ENCODE measurements around the gene SORCS2. TPM values are rescaled to one million over a fixed set of nuclear protein-coding genes. Genes with fewer than 3 reads are reported as not detected.
"Not testable (repeated sequence)": the region's sequence is repeated elsewhere in the genome, so short reads cannot be mapped to it uniquely, and the experiment has no call there.

Gene SORCS2
- polyA plus RNA-seq, 3 donors = 0.46 to 0.55 TPM; not detected in 1

DNA sequence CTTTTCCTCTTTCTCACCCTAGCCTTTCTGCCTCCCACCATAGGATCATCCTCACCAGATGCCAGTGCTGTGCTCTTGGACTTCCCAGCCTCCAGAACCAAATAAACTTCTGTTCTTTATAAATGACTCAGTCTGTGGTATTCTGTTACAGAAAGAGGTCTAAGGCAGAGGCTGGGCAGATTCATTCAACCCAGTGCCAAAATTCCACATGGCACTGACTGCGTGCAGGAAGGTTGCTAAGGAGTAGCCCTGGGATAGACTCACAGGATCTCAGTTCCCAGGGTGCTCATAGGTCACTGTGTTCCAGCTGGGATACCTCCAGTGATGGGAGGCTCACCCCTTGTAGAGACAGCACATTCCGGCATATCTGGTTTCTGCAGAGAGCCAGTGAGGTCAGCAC lies 22.0 kb downstream of the SORCS2 start:
- H3K27ac ChIP-seq (ENCODE audit: low read depth in 1 of 2, low read length in 2 of 2) = no peak overlapping the region
- WGBS (ENCODE audit: insufficient coverage) = 80% methylated on average over 2 of the region's 2 CpGs
- no peak overlapping the region for H3K4me2 ChIP-seq (replicated peaks; ENCODE audit: extremely low read depth, low read length, poor library complexity, severe bottlenecking)
- no peak overlapping the region for H3K9ac ChIP-seq (ENCODE audit: insufficient read depth, low read length, poor library complexity, severe bottlenecking)
- H3K4me1 ChIP-seq (ENCODE audit: control insufficient read depth in 1 of 2, insufficient read depth in 2 of 2, low read length in 2 of 2) = no peaks in the 10 kb centered on the region
- no peaks in the 10 kb centered on the region for H3K4me1 Mint-ChIP-seq
- H3K36me3 ChIP-seq (replicated peaks in 1 of 2; ENCODE audit: control insufficient read depth in 1 of 2, insufficient read depth in 2 of 2, low read length in 2 of 2) = no peaks in the 10 kb centered on the region
- intact Hi-C loops (cut with micrococcal nuclease) = no loop called here
- H2AFZ ChIP-seq (ENCODE audit: insufficient read depth, low read depth, low read length, poor library complexity, severe bottlenecking) = no peak overlapping the region
- H3K79me2 ChIP-seq (ENCODE audit: insufficient read depth, low read length) = no peaks in the 10 kb centered on the region
- no peak overlapping the region for H3K27ac Mint-ChIP-seq
- peaks cover 0 to 4% of the 10 kb centered on the region in 2 donors for H3K9me3 ChIP-seq (replicated peaks in 1 of 2; ENCODE audit: control insufficient read depth in 1 of 2, insufficient read depth in 1 of 2, low read length in 2 of 2)
- H3K36me3 Mint-ChIP-seq = no peaks in the 10 kb centered on the region
- DNase-seq = no peak
- no peaks in the 10 kb centered on the region for H4K20me1 ChIP-seq (ENCODE audit: insufficient read depth, low read length)
- H3K4me3 Mint-ChIP-seq = no peak overlapping the region
- no peak overlapping the region for H3K4me3 ChIP-seq (replicated peaks in 1 of 3; ENCODE audit: low read depth in 2 of 3, low read length in 3 of 3)
- no peaks in the 10 kb centered on the region for H3K27me3 ChIP-seq (ENCODE audit: control insufficient read depth in 2 of 2, insufficient read depth in 2 of 2, low read length in 2 of 2)
- peaks cover 0 to 12% (median 4%) of the 10 kb centered on the region in 7 donors for H3K9me3 Mint-ChIP-seq
- TF ChIP-seq, protein P1, sequence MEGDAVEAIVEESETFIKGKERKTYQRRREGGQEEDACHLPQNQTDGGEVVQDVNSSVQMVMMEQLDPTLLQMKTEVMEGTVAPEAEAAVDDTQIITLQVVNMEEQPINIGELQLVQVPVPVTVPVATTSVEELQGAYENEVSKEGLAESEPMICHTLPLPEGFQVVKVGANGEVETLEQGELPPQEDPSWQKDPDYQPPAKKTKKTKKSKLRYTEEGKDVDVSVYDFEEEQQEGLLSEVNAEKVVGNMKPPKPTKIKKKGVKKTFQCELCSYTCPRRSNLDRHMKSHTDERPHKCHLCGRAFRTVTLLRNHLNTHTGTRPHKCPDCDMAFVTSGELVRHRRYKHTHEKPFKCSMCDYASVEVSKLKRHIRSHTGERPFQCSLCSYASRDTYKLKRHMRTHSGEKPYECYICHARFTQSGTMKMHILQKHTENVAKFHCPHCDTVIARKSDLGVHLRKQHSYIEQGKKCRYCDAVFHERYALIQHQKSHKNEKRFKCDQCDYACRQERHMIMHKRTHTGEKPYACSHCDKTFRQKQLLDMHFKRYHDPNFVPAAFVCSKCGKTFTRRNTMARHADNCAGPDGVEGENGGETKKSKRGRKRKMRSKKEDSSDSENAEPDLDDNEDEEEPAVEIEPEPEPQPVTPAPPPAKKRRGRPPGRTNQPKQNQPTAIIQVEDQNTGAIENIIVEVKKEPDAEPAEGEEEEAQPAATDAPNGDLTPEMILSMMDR (IDR thresholded peaks at IDR 0.05) = no peak
- H3K27me3 Mint-ChIP-seq (ENCODE audit: low read depth in 3 of 3) = peaks cover 2 to 6% (median 5%) of the 10 kb centered on the region in 3 donors

DNA sequence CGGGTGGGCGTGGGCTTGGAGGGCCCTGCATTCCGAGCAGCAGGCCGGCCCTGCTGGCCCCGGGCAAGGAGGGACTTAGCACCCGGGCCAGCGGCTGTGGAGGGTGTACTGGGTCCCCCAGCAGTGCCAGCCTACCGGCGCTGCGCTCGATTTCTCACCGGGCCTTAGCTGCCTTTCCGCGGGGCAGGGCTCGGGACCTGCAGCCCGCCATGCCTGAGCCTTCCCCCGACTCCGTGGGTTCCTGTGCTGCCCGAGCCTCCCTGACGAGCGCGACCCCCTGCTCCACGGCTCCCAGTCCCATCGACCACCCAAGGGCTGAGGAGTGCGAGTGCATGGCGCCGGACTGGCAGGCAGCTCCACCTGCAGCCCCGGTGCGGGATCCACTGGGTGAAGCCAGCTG lies 22.8 kb downstream of the SORCS2 start:
- H2AFZ ChIP-seq (ENCODE audit: insufficient read depth, low read depth, low read length, poor library complexity, severe bottlenecking); H3K9me3 ChIP-seq (replicated peaks in 1 of 2; ENCODE audit: control insufficient read depth in 1 of 2, insufficient read depth in 1 of 2, low read length in 2 of 2); H3K4me3 Mint-ChIP-seq; H3K27ac Mint-ChIP-seq; H3K36me3 Mint-ChIP-seq; H3K4me3 ChIP-seq (replicated peaks in 1 of 3; ENCODE audit: low read depth in 2 of 3, low read length in 3 of 3); H3K27ac ChIP-seq (ENCODE audit: low read depth in 1 of 2, low read length in 2 of 2); intact Hi-C loops (cut with micrococcal nuclease); H3K4me1 Mint-ChIP-seq; H3K27me3 ChIP-seq (ENCODE audit: control insufficient read depth in 2 of 2, insufficient read depth in 2 of 2, low read length in 2 of 2); H3K9ac ChIP-seq (ENCODE audit: insufficient read depth, low read length, poor library complexity, severe bottlenecking); H3K36me3 ChIP-seq (replicated peaks in 1 of 2; ENCODE audit: control insufficient read depth in 1 of 2, insufficient read depth in 2 of 2, low read length in 2 of 2); H4K20me1 ChIP-seq (ENCODE audit: insufficient read depth, low read length); H3K27me3 Mint-ChIP-seq (ENCODE audit: low read depth in 3 of 3); DNase-seq; H3K79me2 ChIP-seq (ENCODE audit: insufficient read depth, low read length); H3K4me1 ChIP-seq (ENCODE audit: control insufficient read depth in 1 of 2, insufficient read depth in 2 of 2, low read length in 2 of 2); H3K4me2 ChIP-seq (replicated peaks; ENCODE audit: extremely low read depth, low read length, poor library complexity, severe bottlenecking): not testable (repeated sequence)
- WGBS (ENCODE audit: insufficient coverage) = 90% methylated on average over 20 of the region's 29 CpGs
- peaks cover 0 to 13% (median 4%) of the 10 kb centered on the region in 7 donors for H3K9me3 Mint-ChIP-seq

Data from CD14-positive monocyte (primary cell).